Thyroid gland (tissue), 4 donors: ENCODE results near the gene DEFB131B. TPM values are rescaled to one million over a fixed set of nuclear protein-coding genes. Genes with fewer than 3 reads are reported as not detected.
"Not testable (repeated sequence)": the region's sequence is repeated elsewhere in the genome, so short reads cannot be mapped to it uniquely, and the experiment has no call there.

ENCODE experiments used
- DNase-seq, 2 donors: peaks; one replicate each; pipeline ENCODE4 v3.0.0-alpha.2; 2019
- H3K27ac ChIP-seq, 3 donors: fragments of 200-600 bp; sonication (generic); 1 replicate in 2 of 3; 2 replicates in 1 of 3; pipeline ENCODE4 v1.5.1; 2016 to 2019; ENCODE audit warnings: mild to moderate bottlenecking in 1 of 3, moderate library complexity in 1 of 3
- H3K27me3 ChIP-seq: fragments of 200-600 bp; sonication (generic); one replicate; pipeline ENCODE4 v1.5.1; 2019
- H3K36me3 ChIP-seq, 2 donors: fragments of 200-600 bp; sonication (generic); one replicate each; pipeline ENCODE4 v1.5.1; 2016 to 2019
- H3K4me1 ChIP-seq, 2 donors: fragments of 200-600 bp; sonication (generic); one replicate each; pipeline ENCODE4 v1.5.1; 2017 to 2019
- H3K4me3 ChIP-seq, 3 donors: fragments of 200-600 bp; sonication (generic); replicated peaks in 1 of 3; 1 replicate in 2 of 3; 2 replicates in 1 of 3; pipeline ENCODE4 v1.5.1; 2016; ENCODE audit warnings: mild to moderate bottlenecking in 1 of 3
- H3K9me3 ChIP-seq: fragments of 200-600 bp; sonication (generic); one replicate; pipeline ENCODE4 v1.5.1; 2017
- CTCF ChIP-seq, 6 experiments: fragments of 200-600 bp in 3 of 6; fragments of 450-650 bp in 3 of 6; sonication (generic) in 3 of 6; IDR thresholded peaks; one replicate each; pipeline ENCODE4 v1.5.1; 2016 to 2019; ENCODE audit warnings: antibody characterized with exemption in 6 of 6, mild to moderate bottlenecking in 2 of 6, inconsistent platforms in 1 of 6, moderate library complexity in 1 of 6
- POLR2A ChIP-seq, 2 donors: fragments of 450-650 bp; IDR thresholded peaks; one replicate each; pipeline ENCODE4 v1.6.1; 2017; ENCODE audit warnings: antibody characterized with exemption in 2 of 2, mild to moderate bottlenecking in 2 of 2, moderate library complexity in 1 of 2
- WGBS, 2 donors: methylation state at CpG; one replicate each; pipeline ENCODE4 v1.1.5; 2017; 5-methylcytosine and 5-hydroxymethylcytosine counted together
- intact Hi-C: fragments of 100-400 bp; cut with DNase I; formaldehyde crosslinking; loops from one replicate; pipeline ENCODE4 v1.15.1; 2023
- total RNA-seq, 4 donors: library from RNA; depleted of rRNA; stranded (reverse); fragments of >200 nt; gene quantifications; one replicate each; pipeline ENCODE4 v1.2.3, GENCODE V29; 2016

DEFB131B gene
- total RNA-seq = not detected

GRCh38 chr11:71878059-71878458 is at the start of gene DEFB131B:
Gene DEFB131B, plus strand, starts transcription at chr11:71878453. Its CDS starts 0 bp downstream, at chr11:71878453.
- H3K4me1 ChIP-seq, H3K27ac ChIP-seq, H3K36me3 ChIP-seq, H3K4me3 ChIP-seq, DNase-seq, H3K9me3 ChIP-seq, intact Hi-C loops, H3K27me3 ChIP-seq: not testable (repeated sequence)
- 96 to 97% methylated on average over 1 of the region's 1 CpG for WGBS, 2 donors

GRCh38 chr11:71829247-71829646 is 49.0 kb upstream of the DEFB131B start:
- DNase-seq, H3K27ac ChIP-seq, intact Hi-C loops, H3K27me3 ChIP-seq, H3K4me1 ChIP-seq, H3K9me3 ChIP-seq, H3K4me3 ChIP-seq, H3K36me3 ChIP-seq: not testable (repeated sequence)
- 95 to 96% methylated on average over 3 of the region's 3 CpGs for WGBS, 2 donors

GRCh38 chr11:71829686-71830085 is 48.6 kb upstream of the DEFB131B start:
- H3K4me3 ChIP-seq, H3K27me3 ChIP-seq, H3K36me3 ChIP-seq, H3K27ac ChIP-seq, H3K9me3 ChIP-seq, intact Hi-C loops, H3K4me1 ChIP-seq, DNase-seq: not testable (repeated sequence)
- 84 to 95% methylated on average over 3 of the region's 3 CpGs for WGBS, 2 donors

GRCh38 chr11:71832811-71833210 is 45.4 kb upstream of the DEFB131B start, which contains the start of gene DEFB108B:
Gene DEFB108B, plus strand, starts transcription at chr11:71833200. Its CDS starts 0 bp downstream, at chr11:71833200.
- intact Hi-C loops = not testable (repeated sequence)
- WGBS, 2 donors = 20 to 67% methylated on average over 1 of the region's 1 CpG

GRCh38 chr11:71842720-71843119 is 35.5 kb upstream of the DEFB131B start:
- H3K27ac ChIP-seq, H3K4me1 ChIP-seq, H3K27me3 ChIP-seq, H3K9me3 ChIP-seq, DNase-seq, H3K36me3 ChIP-seq, intact Hi-C loops, H3K4me3 ChIP-seq: not testable (repeated sequence)
- 87 to 91% methylated on average over 6 of the region's 6 CpGs for WGBS, 2 donors

More at GRCh38 chr11:71832811-71833210, 45.4 kb upstream of the DEFB131B start, which contains the start of gene DEFB108B:
- H3K9me3 ChIP-seq, H3K27me3 ChIP-seq, H3K27ac ChIP-seq, H3K4me1 ChIP-seq, DNase-seq, H3K36me3 ChIP-seq, H3K4me3 ChIP-seq: not testable (repeated sequence)

GRCh38 chr11:71843355-71843754 is 34.9 kb upstream of the DEFB131B start:
- peak overlapping the region in 1 of 3 donors; percentile 83 for H3K27ac ChIP-seq
- intact Hi-C loops, H3K4me1 ChIP-seq, H3K36me3 ChIP-seq, H3K4me3 ChIP-seq, H3K9me3 ChIP-seq, DNase-seq, H3K27me3 ChIP-seq: not testable (repeated sequence)
- 93 to 95% methylated on average over 4 of the region's 4 CpGs for WGBS, 2 donors

GRCh38 chr11:71843858-71844257 is 34.4 kb upstream of the DEFB131B start:
- Histone ChIP-seq H3K4me3 (no peak overlapping the region), H3K9me3 (no peaks in the 10 kb centered on the region), H3K27ac (peak overlapping the region in 1 of 3 donors; percentile 83), H3K36me3 (no peaks in the 10 kb centered on the region), H3K27me3 (no peaks in the 10 kb centered on the region), H3K4me1 (peaks cover 0 to 7% of the 10 kb centered on the region in 2 donors)
- 28 to 44% methylated on average over 5 to 11 of the region's 15 CpGs for WGBS, 2 donors
- TF ChIP-seq POLR2A (IDR thresholded peaks at IDR 0.05) = no peak
- TF ChIP-seq CTCF (IDR thresholded peaks at IDR 0.05) = no peak
- intact Hi-C loops = no loop called here
- DNase-seq = peak; percentile 85

GRCh38 chr11:71853895-71854294 is 24.4 kb upstream of the DEFB131B start:
- H3K4me1 ChIP-seq, H3K27me3 ChIP-seq, H3K36me3 ChIP-seq, H3K9me3 ChIP-seq, H3K4me3 ChIP-seq, intact Hi-C loops, DNase-seq: not testable (repeated sequence)
- WGBS, 2 donors = 88 to 97% methylated on average over 2 of the region's 2 CpGs
- peak overlapping the region in 2 of 3 donors; percentile 8 to 40 for H3K27ac ChIP-seq

- H3K36me3 ChIP-seq, DNase-seq, intact Hi-C loops, H3K4me1 ChIP-seq, H3K27me3 ChIP-seq, H3K27ac ChIP-seq, H3K4me3 ChIP-seq, H3K9me3 ChIP-seq: not testable (repeated sequence)
- WGBS, 2 donors = 8 to 23% methylated on average over 2 of the region's 2 CpGs
Measured at GRCh38 chr11:71855880-71856279, 22.4 kb upstream of the DEFB131B start.

GRCh38 chr11:71860835-71861234 is 17.4 kb upstream of the DEFB131B start:
- H3K27ac ChIP-seq, H3K9me3 ChIP-seq, H3K4me3 ChIP-seq, DNase-seq, intact Hi-C loops, H3K27me3 ChIP-seq, H3K36me3 ChIP-seq, H3K4me1 ChIP-seq: not testable (repeated sequence)
- 94% methylated on average over 3 of the region's 3 CpGs for WGBS, 2 donors
